ENCODE measurements around the gene NCOR2.
A peak's percentile ranks its signal among the peaks of the same experiment; 100 is the strongest.

NCOR2 gene

DNA sequence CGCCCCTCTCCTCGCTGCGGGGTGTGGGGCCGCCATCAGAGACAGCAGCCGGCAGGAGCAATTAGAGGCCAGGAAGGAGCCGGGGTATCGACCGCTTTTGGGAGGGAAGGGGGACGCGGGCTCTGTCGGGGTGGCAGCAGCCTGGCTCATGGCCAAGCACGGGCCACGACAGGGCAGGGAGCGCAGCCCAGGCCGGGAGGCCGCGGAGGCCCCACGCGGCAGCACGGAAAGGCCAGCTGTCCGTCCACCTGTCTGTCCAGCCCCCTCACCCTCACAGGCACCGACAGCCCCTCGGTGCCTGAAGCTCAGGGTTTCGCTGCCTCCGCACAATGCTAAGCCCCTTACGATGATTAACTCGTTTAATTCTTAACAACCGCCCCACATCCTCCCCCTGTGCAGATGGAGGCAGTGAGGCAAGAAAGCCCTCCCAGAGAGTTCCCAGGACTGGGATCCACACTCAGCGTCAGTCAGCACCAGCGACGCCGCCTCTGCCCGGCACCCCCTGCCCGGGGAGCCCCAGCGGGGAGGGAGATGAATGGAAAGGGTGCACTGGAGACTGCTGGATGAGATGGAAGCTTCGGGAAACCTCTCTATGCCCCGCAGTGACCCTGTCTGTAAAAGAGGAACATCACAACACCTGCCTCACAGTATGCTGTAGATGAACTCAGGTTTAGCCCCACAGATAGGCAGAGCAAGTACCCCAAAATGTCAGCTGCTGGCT, 23.7 kb downstream of the NCOR2 start:
- no peak for DNase-seq (ENCODE audit: low spot score)

DNA sequence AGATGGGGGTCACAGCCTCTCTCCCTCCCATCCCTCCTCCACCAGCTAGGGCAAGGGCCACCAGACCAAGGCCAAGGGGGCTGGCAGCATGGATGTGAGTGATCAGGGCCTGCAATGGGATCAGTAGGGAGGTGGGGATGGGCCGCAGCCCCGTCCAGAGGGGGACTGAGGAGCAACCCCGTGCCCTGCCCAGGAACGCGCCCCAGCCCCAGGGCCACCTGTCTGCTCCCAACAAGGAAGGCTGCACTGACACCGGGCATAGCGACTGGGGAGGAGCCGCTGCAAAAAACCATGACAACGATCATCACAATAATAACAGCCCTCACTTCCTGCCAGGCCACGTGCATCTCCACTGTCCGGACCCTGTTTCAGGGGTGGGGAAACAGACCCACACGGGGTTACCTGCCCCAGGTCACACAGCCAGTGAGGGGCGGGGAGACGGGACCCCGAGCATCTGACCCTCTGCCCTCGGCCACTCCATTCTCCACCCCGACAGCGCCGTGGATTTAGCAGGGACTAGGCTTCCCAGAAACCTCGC, 24.3 kb downstream of the NCOR2 start:
- no peak for DNase-seq (ENCODE audit: low spot score)

- DNase-seq (ENCODE audit: low spot score): no peak
These were observed 25.1 kb downstream of the NCOR2 start for GRCh38 chr12:124542021-124542949.

DNA sequence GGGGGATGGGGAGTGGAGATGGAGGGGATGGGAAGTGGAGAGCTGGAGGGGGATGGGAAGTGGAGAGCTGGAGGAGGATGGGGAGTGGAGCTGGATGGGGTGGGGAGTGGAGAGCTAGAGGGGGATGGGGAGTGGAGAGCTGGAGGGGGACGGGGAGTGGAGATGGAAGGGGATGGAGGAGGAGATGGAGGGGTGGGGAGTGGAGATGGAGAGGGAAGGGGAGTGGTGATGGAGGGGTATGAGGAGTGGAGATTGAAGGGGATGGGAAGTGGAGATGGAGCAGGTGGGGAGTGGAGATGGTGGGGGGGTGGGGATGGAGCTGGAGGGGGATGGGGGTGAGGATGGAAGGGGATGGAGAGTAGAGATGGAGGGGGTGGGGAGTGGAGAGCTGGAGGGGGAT, 26.1 kb downstream of the NCOR2 start:
- DNase-seq (ENCODE audit: low spot score): no peak

DNA sequence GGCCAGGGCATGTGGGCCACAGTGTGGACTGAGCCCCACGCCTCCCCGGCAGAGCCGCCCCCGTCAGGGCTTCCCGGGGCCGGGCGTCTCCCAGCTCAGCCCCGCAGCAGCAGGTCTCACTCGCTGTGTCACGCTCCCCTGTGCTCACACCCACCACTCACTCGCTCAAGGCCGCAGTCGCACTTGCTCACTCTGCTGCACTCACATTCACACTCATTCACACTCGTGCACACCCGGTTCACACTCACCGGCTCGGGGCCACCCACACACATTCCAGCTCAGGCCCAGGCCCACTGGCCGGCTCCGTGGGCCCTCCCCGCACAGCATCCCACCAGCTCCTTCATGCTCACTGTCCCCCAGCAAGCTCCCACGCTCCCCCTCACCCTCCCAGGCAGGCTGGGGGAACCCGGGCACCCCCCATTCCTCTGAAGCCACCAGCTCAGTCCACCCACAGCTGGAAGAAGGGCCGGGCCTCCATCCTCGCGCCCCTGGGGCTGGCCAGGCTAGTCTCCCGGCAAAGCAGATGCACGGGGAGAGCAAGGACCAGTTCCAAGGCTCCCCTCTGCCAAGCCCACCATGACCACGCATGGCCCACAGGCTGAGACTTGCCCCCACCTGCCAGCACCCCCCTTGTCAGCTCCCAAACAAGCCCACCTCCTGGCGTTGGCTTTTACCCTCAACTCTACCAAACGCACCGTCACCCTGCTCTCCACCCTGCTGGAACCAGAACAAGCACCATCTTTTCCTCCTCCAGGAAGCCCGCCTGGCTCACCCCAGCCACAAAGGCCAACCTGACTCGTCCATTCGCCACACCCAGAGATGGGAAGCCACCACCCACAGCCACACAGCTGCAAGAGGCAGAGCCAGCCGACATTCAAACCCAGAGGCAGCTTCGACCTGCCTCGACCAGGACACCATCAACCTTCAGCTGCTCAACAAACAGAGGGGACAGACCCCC, 28.0 kb downstream of the NCOR2 start:
- DNase-seq (ENCODE audit: low spot score): no peak

DNA sequence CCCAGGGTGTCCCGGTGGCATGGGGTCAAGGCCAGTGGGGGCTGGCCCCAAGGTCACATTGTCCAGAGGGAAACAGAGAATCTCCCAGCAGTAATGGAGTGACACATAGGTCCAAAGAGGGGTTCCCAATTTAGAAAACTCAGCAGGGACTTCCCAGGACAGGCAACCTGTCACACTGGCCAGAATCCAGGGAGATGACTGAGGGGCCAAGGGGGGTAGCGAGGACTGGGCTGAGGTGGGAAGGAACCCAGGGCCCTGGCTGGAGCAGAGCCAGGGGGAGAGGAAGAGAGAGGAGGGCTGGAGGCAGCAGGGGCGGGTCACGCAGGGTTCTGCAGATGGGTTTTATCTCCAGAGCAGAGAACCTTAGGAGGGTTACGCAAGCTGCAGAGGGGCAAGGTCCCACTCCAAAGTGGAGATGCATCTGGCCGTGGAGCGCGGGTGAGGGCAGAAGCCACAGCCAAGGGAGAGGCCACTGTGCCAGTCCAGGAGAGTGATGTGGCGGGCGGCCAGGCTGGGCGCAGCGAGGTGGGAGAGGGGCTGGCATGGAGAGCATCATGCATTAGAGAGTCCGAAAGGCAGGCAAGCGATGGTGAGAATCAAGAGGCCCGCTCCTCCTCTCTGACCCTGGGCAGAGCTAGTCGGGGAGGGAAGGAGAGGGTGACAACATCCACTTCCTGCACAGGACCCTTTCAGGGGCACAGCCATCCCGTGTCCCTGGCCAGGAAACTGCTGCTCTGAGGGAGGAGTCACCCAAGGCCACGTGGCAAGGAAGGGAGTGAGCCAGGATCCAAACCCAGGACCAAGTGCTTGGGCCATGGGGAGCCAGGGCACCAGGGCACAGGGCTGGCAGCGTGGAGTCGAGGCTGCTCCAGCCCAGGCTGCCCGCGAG, 29.0 kb downstream of the NCOR2 start:
- peak; percentile 47 for DNase-seq (ENCODE audit: low spot score)

DNA sequence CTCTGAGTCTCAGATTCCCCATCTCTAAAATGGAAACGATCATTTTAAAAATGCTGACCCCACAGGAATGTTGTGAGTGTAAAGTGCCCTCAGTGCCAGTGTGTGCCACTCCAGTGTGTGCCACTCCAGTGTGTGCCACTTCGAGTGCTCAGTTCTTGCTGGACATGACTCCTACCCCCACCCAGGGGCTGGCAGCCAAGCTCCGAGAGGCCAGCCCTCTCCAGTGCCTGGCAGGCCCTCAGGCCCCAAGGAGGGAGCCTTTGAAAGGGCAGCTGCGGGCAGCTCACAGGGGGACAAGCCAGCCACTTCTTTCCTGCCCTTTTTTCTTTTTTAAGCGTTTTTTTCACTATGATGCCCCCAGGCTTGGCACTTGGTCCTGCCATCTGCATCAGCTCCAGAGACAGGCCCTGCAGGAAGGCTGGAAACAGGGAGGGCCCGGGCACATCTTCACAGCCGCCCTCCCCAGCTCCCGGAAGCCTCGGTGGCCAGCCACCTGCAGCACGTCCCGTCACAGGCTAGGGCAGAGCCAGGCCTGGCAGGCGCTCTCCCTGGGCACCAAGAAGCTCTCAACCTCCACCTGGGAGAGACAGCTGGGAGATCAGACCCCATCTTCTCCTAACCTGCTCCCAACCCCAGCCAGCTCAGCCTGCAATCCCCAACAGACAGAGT, 29.8 kb downstream of the NCOR2 start:
- no peak for DNase-seq (ENCODE audit: low spot score)

GRCh38 chr12:124536641-124537040, 30.8 kb downstream of the NCOR2 start:
- no peak for DNase-seq (ENCODE audit: low spot score)

DNA sequence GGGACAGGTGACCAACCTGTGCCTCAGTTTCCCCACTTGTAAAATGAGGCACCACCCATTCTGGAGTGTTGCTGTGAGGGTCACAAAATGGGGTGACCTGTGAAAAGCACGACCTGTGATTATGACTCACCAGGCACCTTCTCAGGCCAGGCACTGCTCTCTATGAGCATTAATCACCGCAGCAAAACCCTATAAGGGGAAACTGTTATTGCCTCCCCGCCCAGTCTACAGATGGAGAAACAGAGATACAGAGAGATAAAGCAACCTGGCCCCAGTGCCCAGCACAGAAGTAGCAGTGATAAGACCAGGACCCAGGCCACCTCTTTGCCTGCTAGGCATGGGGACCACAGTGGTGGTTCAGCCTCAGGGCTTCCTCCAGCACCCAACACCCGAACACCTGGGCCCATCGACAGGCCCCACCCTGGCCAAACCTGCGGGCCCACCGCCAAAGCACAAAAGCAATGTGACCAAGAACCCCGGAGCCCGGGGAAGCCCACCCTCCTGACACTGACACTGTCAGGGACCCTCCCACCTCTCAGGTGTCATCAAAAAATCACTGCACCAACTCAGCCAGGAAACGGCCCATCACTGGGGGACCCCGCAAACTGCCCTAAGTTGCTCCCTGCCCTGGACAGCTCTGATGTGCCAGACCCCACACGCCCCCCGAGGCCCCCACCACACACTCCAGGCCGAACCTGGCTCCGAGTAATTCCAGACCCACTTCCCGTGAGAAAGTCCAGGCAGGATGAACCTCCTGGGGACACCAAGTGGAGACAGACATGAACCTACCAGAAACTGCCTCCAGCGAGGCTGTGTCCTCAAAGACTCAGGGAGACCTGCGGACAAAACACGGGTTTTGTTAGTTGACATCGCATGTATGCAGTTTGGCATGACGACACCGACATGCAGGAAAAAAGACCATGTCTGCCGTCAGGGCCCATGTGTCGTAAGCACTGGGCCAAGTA, 32.4 kb downstream of the NCOR2 start:
- DNase-seq (ENCODE audit: low spot score): no peak

GRCh38 chr12:124533456-124533855, 34.0 kb downstream of the NCOR2 start:
- DNase-seq (ENCODE audit: low spot score): no peak

- no peak for DNase-seq (ENCODE audit: low spot score)
These were observed 34.4 kb downstream of the NCOR2 start for GRCh38 chr12:124532967-124533366.

- DNase-seq (ENCODE audit: low spot score): no peak
These were observed 35.1 kb downstream of the NCOR2 start for GRCh38 chr12:124532331-124532750.

DNA sequence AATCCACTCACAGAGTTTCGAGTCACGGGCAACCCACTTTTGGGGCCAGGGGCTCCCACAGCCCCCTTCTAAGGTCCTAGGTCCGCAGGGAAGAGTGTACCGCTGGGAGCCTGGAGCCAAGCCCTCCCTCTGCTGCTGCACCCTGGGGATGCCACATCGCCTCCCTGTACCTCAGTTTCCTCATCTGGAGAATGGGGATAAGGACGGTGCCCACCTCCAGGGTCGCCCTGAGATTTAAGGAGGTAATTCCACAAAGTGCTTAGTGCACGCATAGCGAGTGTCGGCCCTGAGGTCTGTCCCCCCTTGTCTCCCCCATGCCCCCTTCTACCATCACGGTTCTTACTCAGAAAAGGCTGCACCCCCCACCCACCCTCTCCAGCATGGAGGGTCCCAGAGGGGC, 35.5 kb downstream of the NCOR2 start:
- DNase-seq (ENCODE audit: low spot score): no peak

- no peak for DNase-seq (ENCODE audit: low spot score)
These were observed 36.1 kb downstream of the NCOR2 start for GRCh38 chr12:124531281-124531745.

GRCh38 chr12:124530637-124531263, 36.7 kb downstream of the NCOR2 start:
- no peak for DNase-seq (ENCODE audit: low spot score)

DNA sequence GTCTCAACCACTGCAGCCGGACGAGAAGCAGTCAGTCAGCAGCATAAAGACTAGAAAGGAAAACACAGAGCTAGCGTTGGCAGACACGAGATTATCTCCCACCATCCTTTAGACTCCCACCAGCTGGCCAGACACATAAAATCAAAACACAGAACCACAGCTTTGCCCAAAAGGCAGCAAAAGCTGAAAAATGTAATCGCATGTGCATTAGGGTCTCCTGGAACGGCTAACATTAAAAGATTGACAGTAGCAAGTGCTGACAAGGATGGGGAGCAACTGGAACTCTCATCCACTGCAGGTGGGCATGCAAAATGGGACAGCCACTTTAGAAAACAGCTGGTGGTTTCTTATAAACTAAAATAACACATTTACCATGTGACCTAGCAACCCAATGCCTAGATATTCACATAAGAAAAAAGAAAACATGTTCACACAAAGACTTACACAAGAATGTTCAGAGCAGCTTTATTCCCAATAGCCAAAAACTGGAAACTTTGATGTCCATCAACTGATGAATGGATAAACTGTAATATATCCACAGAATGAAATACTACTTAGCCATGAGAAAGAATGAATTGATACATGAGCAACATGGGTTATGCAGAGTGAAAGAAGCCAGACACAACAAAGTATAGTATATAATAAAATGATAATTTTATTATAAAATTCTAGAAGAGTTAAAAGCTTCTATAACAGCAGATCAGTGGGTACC, 37.7 kb downstream of the NCOR2 start:
- no peak for DNase-seq (ENCODE audit: low spot score)

DNA sequence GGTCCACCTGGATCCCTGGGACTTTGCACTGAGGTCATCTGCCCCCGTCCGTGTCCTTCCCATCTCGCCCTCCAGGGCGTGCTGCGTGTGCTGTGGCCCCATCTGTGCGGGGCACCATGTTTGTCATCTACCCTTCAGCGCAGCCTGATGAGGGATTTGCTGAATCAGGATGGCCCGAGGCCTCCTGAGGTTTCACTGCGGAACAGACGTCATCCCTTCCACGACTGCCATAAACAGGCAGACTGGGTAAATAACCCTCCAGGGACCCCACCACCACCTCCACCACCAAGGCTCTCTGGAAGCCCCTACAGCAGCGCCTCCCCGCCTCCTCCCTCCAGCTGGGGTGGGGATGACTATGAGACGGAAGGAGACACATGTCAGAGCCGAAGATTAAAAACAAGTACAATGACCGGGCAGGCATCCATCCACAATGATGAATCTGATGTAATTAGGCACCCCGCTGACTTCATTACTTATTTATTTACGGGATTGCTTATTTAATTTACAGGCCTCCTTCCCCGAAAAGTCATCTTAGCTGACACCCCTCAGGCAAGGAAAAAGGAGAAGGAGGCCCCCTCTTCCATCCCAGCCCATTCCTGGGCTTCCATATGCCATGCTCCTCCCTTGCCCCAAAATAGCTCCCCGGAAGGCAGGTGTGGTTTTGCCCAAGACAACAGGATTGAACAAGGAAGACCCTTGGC, 39.4 kb downstream of the NCOR2 start:
- DNase-seq (ENCODE audit: low spot score): no peak

Measured in HuH-7 (cell line).